GM21786 (cell line): ENCODE results near the gene SAC3D1.

Experiments
- ATAC-seq: cut with Tn5 transposase; IDR thresholded peaks from one replicate; pipeline ENCODE4 v1.9.1; 2021; ENCODE audit not compliant: unreplicated experiment

Gene SAC3D1

GRCh38 chr11:65086809-65087208, 45.8 kb downstream of the SAC3D1 start:
- ATAC-seq, result no peak

GRCh38 chr11:65087216-65087615, 46.2 kb downstream of the SAC3D1 start:
- no peak for ATAC-seq

GRCh38 chr11:65087827-65088226, 46.8 kb downstream of the SAC3D1 start:
- ATAC-seq, result no peak

GRCh38 chr11:65089621-65090020, 48.6 kb downstream of the SAC3D1 start:
- no peak for ATAC-seq

- no peak for ATAC-seq
Measured at GRCh38 chr11:65090628-65091027, 49.6 kb downstream of the SAC3D1 start.
